AG09319 (cell line): ENCODE results near the gene CACNA1C.

Experiments
- DNase-seq: peaks from one replicate; pipeline ENCODE4 v3.0.0-alpha.2; 2010; ENCODE audit warnings: low read depth; ENCODE audit errors: extremely low read depth
- CTCF ChIP-seq: IDR thresholded peaks from 2 replicates; pipeline ENCODE4 v1.5.1; 2011; ENCODE audit warnings: low read depth, mild to moderate bottlenecking, inconsistent platforms, low read length, moderate library complexity

The CACNA1C gene

GRCh38 chr12:2118481-2119255 lies 65.9 kb downstream of the CACNA1C start:
- DNase-seq: no peak
- TF ChIP-seq CTCF: no peak

- no peak; the same call in 1 of the 2 replicates for TF ChIP-seq CTCF
- DNase-seq: no peak
These were observed 66.5 kb downstream of the CACNA1C start for GRCh38 chr12:2119266-2119665.

GRCh38 chr12:2120982-2121758 lies 68.4 kb downstream of the CACNA1C start:
- no peak for DNase-seq

GRCh38 chr12:2124466-2125023 lies 71.8 kb downstream of the CACNA1C start:
- DNase-seq: no peak

More at GRCh38 chr12:2120982-2121758, 68.4 kb downstream of the CACNA1C start:
- TF ChIP-seq CTCF: no peak

GRCh38 chr12:2125651-2126522 lies 73.1 kb downstream of the CACNA1C start:
- no peak for DNase-seq
- TF ChIP-seq CTCF: no peak

More at GRCh38 chr12:2124466-2125023, 71.8 kb downstream of the CACNA1C start:
- TF ChIP-seq CTCF: no peak

- DNase-seq: no peak
- TF ChIP-seq CTCF: no peak
These were observed 74.1 kb downstream of the CACNA1C start for GRCh38 chr12:2126676-2127406.
